ENCODE measurements around the gene MYLK. TPM values are rescaled to one million over a fixed set of nuclear protein-coding genes. Genes with fewer than 3 reads are reported as not detected.
"Not testable (repeated sequence)": the region's sequence is repeated elsewhere in the genome, so short reads cannot be mapped to it uniquely, and the experiment has no call there.

The MYLK gene
- total RNA-seq, 1 donor from 2014 or later, result 57.8 TPM

DNA sequence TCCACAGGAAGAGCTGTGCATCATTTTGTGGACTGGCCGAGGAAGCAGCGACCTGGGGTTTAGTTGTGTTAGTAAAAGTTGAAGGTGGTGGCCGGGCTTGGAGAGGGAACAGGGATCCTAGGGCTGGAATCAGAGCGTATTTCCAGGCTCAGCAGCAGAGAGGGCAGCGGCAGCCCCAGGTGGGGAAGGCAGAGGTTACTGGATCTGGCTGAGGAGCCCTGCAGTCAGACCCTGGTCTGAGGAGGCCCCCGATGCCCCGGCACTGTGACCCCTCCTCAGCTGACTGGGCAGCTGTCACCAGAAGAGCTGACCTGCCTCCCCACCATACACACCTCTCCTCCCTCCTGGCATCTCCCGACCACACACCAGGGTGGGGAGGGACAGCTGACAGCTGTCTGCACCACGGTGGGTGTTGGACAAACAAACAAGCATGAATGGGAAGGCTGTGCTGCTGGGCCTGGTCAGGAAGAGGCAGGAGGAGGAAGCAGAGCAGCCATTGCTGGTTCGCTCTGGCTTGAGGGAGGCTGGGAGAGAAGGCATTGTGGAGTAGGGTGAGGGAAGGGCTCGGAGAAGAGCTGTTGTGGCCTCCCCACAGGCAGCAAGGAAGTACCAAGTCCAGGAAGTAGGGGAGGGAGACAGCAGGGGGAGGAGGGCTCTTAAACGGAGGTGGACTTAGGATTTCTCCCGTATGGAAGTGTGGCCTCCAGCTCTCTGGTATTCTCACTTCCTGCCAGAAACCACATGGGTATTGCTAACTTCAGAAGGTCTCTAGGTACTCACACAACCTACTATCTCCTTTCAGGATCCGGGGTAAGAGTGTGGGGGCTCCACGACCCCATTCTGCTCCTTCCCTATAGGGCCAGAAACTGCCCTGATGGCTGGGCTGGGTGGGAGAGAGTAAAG, 249.7 kb downstream of the MYLK start:
- DNase-seq (ENCODE audit: extremely low read depth, low read depth, low spot score), result no peak

DNA sequence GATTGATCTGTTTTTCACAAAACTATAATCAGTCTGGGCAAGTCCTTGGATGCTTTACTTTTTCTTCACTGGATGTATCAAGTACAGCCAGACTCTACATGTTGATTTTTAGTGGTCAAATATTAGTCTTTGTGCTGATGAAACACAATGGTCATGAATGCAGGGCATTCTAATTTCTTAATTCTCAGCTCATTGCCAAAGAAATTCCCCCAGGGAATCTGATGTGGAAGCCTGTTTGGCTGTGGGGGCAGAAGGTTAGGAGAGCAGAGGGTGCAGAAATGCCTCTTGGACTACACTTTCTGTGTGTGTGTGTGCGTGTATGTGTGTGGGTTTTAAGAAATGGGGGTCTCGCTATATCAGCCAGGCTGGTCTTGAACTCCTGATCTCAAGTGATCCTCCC, 250.6 kb downstream of the MYLK start:
- DNase-seq (ENCODE audit: extremely low read depth, low read depth, low spot score), result no peak

DNA sequence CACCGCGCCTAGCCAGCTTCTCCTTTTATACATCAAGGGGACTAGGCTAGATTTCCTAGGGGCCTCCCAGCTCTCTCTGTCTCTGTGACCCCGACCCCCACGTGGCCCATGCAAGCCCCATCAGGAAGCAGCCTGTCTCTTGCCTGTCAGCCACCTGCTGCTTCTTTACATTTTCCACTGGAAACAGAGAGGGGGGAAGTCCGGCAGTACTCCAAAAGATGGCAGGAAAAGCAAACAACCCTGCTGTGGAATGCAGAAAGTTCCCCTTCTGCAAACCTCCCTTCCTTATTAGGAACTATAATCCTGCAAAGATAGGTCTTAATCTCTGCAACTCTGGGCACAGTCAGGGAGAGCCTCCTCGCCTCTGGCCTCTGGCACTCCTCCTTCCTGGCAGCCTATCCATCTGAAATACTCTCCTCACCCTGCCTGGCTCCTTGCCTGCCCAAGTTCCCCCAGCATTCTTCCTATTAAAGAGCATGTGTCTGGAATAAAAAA, 251.9 kb downstream of the MYLK start:
- DNase-seq (ENCODE audit: extremely low read depth, low read depth, low spot score), result no peak

DNA sequence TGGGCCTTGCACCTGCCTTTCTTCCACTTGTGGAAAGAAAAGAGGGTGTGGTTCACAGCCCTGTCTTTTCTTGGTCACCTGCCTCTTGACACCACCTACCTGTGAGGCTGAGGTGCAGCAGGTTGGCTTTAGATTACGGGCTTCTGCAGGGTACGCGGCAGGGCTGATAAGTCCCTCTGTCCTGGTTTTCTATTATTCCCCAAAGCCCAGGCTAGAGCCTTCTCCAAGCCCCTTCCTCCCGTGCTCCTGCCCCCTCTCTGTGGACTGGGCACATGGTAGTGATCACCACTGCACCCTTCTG, 254.4 kb downstream of the MYLK start:
- no peak for DNase-seq (ENCODE audit: extremely low read depth, low read depth, low spot score)

DNA sequence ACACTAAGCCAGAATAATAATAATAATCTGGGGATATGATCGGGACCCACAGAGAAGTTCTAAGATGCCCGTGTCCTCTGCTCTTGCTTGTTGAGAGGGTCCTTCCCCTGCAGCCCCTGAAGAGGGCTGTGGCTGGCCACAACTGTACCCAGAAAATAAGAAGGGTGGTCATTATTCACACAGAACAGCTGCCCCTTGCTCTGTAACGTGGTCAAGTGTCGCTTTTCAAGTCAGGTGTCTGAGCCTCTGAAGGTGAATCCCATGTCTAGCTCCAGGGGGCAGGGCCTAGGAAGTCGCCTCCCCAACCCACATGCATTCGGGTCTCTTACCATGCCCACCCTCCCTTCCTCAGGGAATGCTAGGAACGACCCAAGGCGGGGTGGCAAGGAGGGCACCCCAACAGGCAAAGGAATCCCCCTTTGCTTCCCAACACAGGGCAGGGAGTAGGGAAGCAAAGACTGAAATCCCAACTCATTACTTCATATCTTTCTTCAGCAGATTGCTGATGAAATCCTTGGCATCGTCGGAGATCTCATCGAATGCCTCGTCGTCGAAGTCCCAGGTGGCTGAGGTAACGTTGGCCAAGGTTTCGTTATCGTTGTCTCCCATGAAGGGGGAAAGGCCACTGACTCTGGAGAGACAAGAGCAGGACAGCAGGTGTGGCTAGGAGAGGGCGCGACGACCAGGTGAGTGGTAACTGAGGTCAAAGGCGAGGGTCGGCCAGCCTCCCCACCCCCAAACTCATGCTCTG, 255.0 kb downstream of the MYLK start:
- DNase-seq (ENCODE audit: extremely low read depth, low read depth, low spot score), result no peak

DNA sequence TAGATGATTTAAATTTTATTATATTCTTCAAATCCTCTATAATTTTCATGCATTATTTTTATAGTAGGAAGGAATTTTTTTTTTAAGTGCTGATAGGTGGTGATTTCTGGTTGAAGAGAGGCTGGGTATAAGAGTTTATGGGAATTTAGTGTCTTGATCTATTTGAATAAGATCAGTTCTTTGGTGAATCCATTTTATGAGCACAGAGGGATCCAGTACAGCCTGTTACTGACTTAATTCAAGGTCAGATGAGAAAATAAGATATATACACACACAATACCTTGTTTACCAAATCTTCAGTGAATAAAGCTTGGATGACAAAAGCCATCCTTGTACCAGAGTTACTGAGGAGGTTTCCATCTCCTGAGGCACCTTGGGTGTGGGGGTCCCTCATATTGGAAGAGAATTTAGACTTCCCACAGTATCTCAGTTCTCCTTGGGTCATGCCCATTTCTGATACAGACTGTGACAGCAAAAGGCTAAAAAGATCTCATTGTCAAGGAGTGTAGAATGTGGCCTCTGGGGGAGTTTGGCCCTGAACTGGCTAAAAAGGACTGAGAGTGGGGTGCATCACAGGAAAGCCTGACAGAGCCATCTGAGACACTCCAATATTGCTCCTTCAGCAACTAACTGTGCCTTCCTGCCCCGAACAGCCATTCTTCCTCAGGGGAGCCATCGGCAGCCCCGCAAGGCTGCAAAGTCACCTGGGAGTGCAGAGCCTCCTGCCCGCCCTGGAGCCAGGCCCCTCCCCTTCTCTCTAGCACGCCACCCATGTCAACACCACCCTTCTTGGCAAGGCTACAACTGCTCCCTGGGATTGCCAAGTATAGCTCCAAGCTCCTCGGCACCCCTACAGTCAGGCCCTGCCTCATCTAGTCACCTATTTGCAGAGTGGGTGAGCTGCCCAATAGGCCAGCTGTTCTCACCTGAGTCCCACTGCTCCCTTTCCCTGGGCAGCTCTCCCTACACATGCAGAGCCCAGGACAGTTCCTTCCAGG, 256.2 kb downstream of the MYLK start:
- no peak for DNase-seq (ENCODE audit: extremely low read depth, low read depth, low spot score)

DNA sequence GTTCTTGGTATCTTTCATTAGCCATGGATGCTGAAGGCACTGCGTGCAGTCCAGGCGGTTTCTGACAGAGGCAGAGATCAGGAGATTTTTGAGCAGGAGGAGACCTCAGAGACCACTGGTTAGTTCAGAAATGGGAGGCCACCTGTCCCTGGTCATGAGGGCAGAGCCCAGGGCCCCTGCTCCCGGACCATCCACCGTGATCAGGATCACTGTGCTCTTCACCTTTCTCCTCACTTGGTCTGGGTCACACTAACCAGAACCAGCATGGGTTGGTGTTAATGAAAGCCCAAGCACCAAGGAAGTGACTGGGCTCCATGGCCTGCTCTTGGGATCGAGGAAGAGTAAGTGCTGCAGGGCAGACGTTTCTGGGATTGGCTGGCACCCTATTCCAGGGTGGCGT, 257.3 kb downstream of the MYLK start:
- no peak for DNase-seq (ENCODE audit: extremely low read depth, low read depth, low spot score)

DNA sequence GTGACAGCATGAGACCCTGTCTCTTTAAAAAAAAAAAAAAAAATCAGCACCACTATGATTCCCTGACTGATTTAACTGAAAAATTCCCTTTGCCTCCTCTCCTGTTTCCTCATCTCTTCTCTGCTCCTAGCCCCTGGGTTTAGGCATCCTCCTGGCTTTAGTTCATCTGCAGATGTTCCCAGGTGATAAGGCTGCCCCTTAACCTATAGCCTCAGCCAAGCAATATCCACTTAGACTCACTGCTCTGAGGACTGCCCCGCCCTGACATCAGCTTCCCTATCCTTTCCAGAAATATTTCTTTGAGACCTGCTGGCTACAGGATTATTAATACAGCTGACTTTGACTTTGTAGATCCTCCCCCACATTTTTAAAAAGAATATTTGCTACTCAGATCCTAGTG, 259.8 kb downstream of the MYLK start:
- no peak for DNase-seq (ENCODE audit: extremely low read depth, low read depth, low spot score)

DNA sequence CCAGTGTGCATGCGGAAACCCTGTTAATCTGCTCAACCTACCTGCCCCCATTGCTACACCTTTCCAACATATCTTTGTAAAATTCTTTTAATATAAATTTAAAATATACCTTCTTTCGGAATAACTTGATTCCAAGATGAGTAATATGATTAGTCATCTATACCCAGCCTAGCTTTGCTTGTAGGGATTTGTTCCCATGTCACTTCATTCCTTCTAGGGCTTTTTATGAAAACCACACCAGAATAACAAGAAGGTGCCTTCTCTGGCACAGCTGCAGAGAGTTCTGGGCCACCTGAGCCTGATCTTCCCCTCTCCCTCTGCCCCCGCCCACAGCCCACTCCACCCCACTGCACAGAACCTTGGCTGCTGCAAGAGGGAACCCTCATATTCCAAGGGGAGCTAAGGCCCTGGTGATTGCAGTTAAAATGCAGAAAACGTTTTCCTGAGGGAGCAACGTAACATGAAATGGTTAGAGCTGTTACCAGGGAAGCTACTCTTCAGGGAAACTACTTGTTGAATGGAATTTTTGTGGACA, 260.7 kb downstream of the MYLK start:
- no peak for DNase-seq (ENCODE audit: extremely low read depth, low read depth, low spot score)

DNA sequence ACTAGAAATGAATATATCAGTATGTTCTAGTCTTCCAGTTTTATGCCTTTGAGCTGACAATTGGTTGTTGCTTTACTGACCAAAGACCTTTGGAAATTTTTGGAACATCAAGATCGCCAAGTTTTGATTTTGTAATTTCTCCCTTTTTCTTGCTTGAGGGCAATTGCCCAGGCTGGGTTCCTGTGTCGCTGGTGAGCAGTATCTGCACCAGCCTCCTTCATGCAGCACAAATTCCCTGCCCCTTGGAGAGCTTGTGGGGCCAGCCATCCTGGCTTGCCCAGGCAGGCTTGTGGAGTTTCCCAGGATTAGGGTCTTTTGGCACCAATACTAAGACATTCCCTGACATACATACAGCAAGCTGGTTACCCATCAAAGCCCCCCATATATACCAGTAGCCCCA, 261.4 kb downstream of the MYLK start:
- DNase-seq (ENCODE audit: extremely low read depth, low read depth, low spot score), result no peak

DNA sequence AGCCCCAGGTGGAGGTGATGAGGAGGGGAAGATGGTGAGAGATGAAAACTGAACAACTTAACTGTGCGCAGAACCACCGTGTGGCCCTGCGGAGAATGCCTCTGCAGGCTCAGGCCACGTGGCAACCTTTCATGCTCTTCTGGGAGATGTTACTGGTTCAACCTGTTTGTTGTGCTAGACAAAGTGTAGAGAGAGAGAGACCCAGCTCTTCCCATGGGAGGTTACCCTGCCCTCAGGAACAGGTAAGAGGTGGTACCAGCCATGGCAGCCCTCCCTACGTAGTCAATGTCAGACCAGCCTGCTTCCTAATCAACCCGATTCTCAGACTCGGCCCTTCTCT, 262.3 kb downstream of the MYLK start:
- DNase-seq (ENCODE audit: extremely low read depth, low read depth, low spot score), result no peak

DNA sequence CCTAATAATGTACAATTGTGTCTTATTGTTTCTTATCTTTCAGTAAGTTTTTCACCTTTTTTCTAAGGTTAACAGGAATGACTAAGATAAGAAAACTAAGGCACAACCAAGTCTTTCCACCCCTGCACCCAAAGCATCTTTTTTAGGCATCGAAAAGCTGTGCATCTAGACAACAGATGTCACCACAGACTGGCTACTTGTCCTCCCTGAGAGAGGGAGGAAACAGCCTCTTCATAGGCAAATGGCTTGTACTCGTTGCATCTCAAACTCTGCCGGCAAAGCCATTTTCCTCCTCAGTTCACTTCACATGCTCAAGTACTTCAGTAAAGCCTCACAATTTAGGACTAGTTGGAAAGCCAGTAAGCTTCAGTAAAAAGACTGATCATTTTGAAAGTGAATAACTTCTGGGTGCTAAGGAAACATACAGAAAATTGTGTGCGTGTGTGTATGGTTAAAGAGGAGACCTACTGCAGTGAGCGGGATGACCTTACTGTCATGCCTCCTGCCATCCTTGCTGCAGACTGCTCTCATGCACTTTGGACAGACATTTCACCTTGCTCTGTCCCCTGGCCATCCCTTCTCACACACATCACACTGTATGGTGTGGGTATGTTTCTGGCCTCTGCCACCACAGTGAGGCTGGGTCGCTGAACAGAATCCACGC, 262.8 kb downstream of the MYLK start:
- no peak for DNase-seq (ENCODE audit: extremely low read depth, low read depth, low spot score)

DNA sequence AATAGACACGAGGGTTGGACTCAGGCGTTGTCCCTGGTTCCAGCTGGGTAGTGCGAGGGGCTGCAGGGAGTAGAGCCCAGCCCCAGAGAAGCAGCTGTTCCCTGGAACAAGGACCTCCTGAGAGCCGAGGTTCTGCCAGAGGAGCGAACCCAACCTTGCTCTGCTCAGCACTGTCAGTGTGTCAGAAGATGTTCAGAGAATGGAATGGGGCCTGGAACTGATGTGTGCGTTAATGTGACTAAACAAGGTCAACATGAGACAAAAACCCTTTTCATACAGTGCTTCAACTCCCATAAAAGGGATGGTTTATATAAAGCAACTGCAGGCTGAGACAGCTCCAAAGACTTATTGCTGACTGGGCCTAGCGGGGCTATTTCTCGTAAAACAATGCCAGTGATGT, 263.8 kb downstream of the MYLK start:
- no peak for DNase-seq (ENCODE audit: extremely low read depth, low read depth, low spot score)

DNA sequence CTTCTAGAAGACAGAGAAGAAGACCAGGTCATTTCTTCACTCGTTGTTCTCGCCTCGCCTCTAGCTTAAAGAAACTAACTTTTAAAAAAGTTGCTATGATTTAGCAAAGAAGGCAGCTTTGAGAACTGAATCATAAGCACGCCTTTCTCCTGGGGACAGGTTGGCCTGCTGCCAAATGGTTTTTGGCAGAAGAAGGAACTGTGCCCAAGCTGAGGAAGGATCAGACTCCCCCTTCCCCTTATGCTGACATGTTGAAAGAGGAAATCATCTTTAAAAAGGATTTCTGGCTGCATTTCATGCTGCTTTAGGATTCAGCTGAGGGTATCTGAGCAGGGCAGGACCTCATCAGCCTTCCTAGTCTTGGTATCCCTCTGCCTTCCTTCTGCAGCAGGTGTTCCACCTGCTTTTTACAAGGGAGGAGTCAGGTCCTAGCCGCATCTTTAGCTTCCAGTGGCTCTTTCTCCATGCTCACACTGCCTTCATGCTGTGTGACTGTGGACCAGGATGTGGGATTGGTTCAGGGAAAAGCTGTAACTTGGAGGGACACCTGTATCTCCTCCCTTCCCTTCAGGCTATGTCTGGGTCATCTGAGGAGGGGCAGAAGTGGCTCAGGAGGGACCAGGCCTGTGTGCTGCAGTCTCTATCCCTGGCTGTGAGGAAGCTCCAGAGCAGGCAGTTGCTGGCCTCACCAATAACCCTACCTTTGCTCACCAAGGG, 265.2 kb downstream of the MYLK start:
- no peak for DNase-seq (ENCODE audit: extremely low read depth, low read depth, low spot score)

DNA sequence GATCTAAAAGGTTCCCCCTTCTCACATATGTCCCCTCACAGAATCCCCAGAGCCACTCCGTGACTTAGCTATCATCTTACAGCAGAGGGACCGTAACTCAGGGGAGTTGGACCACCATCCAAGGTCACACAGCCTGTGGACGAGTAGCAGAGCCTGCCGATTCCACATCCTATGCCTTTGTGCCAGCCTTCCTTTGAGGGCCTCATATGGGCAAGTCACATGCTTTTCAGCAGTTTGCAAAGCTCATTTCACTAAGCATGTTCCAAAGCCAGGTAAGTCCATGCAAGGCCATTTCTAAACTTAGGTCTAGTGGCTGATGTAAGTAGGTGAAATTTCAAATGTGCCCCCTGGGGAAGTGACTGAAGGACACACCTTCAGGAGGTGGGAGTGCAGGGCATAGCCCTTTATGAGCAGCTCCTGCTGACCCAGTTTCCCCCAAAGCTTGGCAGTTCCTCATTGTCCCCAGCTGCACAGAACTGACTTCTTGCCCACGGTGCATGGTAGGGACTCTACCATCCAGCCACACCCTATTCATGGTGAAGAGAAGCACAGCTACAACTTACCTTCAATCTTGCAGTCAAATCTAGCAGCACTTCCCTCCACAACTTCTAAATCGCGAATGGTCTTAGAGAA, 265.9 kb downstream of the MYLK start:
- DNase-seq (ENCODE audit: extremely low read depth, low read depth, low spot score), result no peak

DNA sequence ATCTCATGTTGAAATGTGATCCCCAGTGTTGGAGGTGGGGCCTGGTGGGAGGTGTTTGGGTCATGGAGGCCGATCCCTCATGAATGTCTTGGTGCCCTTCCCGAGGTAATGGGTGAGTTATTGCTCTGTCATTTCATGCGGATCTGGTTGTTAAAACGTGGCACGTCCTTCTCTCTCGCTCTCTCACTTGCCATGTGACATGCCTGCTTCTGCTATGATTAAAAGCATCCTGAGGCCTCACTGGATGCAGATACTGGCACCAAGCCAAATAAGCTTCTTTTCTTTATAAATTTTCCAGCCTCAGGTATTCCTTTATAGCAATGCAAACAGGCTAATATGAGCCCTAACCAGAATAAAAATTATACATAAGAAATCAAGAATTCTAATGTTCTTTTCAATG, 267.5 kb downstream of the MYLK start:
- DNase-seq (ENCODE audit: extremely low read depth, low read depth, low spot score), result no peak

DNA sequence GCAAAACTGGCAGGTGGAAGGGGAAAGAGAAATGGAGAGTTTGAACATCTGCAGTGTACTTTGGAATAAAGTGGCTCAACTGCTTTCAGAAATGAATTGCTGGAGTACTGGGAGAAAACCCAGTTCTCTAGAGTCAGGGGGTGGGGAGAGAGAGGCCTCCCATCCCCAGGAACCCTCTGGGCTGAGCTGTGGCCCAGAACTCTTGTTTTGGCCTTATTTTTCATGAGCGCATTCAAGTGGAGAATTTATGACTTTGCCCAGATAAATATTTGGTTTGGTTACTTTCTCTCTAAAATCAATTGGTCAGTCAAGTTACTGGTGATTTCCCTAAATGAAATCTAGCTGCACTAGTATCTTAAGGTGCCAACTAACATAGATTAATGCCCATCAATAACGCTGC, 270.6 kb downstream of the MYLK start:
- no peak for DNase-seq (ENCODE audit: extremely low read depth, low read depth, low spot score)

DNA sequence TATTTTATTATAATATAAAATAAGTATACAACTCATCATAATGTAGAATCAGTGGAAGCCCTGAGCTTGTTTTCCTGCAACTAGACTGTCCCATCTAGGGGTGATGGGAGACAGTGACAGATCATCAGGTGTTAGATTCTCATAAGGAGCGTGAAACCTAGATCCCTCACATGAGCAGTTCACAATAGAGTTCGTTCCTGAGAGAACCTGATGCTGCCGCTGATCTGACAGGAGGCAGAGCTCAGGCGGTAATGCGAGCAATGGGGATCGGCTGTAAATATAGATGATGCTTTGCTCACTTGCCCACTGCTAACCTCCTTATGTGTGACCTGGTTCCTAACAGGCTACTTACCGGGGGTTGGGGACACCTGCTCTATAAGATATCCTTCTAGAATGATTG, 272.5 kb downstream of the MYLK start:
- DNase-seq (ENCODE audit: extremely low read depth, low read depth, low spot score), result not testable (repeated sequence)

DNA sequence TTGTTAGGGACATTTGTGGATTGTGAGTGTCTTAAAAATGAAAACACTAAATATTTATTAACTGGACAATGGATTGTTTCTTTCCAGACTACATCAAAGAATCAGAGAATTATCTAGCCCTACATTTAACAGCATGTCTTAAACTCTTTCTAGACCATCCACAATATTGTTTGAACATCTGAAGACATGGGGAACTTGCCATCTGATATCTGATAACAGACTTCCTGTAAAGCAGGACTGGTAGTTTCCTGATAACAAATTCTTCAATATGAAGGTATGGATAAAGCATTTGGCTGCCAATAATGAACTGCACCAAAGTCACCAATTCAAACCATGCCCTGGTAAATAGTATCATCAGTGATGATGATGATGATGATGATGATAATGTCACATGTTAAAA, 273.1 kb downstream of the MYLK start:
- DNase-seq (ENCODE audit: extremely low read depth, low read depth, low spot score), result no peak
